ENCODE data around the gene ARAP2. TPM values are rescaled to one million over a fixed set of nuclear protein-coding genes. Genes with fewer than 3 reads are reported as not detected.

The ARAP2 gene
- total RNA-seq, 1 donor from 2014 or later, result 26.0 TPM

DNA sequence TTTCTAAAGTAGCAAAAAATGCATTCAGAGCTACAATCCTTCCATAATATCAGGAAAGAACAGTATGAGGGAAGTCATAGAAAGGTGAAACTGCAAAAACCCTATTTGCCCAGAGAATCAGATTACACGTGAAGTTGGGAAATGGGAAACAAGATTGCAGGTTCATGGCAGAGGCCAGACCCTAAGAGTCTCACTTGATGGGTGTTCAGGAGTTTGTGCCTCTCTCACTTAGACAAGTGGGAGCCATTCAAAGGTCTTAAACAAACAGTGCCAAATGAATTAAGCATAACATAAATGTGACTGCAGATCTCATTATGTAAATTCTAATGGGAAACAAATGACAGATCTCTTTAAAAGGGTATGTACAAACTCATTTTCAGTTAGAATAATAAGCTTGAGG lies 91.6 kb downstream of the ARAP2 start:
- DNase-seq (ENCODE audit: low spot score) (no peak), ATAC-seq (no peak)
- intact Hi-C loops (cut with DNase I), result no loop called here

DNA sequence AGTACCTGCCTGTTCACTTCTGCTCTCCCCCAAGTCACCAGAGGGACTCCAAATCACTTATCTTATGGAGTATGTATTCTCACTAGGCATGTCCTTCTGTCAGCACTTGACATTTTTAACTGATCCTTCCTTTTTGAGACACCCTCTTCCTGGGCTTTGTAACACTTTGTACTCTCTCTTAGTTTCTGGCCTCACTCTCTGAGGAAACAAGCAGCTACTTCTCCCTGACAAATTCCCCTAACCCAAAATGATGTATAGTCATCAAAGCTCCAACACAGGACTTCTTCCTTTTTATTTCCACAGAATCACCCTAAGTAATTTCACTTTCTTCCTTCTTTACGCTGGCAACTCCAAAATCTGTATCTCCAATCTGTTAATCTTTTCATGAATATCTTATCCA lies 101.8 kb downstream of the ARAP2 start:
- ATAC-seq (no peak), DNase-seq (ENCODE audit: low spot score) (no peak)
- intact Hi-C loops (cut with DNase I), result no loop called here

DNA sequence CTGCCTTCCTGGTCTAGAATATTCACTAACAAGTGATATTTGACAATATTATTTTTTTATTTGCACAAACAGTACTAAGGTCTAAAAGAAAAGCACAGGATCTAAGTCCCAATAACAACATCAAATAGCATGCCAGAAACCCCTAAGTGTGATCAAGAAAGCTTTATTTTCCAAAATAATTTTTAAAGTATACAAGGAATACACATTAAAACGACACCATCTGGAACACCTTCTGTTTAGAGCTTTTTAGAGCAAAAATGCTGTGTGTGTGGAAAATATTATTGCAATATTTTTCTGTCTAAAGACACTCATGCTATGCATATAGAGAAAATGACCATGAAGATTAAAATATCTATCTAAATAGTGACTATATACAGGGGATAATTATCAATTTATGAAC lies 103.1 kb downstream of the ARAP2 start:
- no peak for ATAC-seq
- no peak for DNase-seq (ENCODE audit: low spot score)
- intact Hi-C loops (cut with DNase I), result no loop called here

DNA sequence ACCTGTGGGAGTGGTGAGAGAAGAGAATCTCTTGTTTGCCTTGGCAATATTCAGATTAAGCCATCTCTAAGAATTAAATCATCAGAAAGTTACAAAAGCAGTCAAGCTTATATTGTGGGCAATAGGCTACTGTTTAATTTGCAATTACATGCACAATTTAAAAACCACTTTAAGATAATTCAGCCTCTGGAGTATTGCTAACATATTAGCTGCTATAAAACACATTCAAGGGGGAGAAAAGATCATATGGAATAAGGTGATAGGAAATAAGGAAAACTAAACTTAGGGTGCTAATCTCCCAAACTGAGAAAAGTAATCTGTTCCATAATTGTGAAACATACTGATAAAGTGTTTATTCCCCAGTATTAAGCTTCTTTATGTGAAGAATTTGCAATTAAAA lies 103.9 kb downstream of the ARAP2 start:
- no peak for ATAC-seq
- intact Hi-C loops (cut with DNase I), result no loop called here
- no peak for DNase-seq (ENCODE audit: low spot score)

DNA sequence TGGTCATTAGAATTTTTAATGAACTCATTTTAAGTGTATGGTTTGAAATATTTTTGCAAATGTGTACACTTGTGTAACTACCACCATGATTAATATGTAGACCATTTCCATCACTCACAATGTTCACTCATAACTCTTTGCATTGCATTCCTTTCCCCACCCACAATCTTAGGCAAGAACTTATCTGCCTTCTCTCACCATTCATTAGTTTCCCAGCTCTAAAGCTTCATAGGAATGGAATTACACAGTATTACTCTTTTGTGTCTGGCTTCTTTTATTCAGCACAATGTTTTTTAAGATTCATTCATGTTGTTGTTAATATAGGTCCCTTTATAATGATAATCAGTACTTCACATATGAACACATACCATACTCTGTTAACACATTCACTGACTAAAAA lies 106.1 kb downstream of the ARAP2 start:
- intact Hi-C loops (cut with DNase I), result no loop called here
- DNase-seq (ENCODE audit: low spot score), result no peak
- no peak for ATAC-seq

DNA sequence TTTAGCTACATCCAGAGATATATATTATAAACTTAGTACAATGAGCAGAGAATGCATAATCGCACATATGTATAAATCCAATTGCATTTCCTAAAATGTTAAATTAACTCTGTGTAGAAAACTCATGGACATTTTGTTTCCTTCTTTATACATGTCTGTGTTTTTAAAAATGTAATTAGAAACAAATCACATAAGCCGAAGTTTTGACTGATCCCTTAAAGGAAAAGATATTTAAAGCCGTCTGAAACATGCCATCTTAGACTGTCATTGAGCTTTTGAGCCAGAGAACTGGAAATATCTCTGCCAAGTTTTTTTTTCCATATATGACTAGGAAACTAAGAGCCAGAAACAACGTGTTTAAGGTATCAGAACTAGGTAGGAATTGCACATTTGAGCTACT lies 107.0 kb downstream of the ARAP2 start:
- DNase-seq (ENCODE audit: low spot score) (no peak), ATAC-seq (no peak)
- intact Hi-C loops (cut with DNase I), result no loop called here

DNA sequence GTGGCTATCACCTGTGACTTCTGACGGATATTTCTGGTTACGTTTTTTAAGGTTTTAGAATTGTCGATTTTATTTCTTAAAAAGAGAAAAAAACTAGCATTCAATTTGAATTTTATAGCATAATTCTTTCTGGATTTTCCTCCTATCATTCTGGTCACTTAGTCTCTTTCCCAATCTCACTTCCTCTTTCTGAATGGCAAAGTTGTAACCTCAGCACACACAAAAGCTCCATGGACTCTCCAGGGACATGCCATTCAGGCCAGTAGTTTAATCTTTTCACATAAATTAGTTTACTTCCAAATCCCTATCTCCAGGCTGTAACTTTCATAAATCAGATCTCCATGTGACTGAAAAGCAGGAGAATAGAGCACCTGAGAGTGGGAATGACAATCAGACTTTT lies 110.7 kb downstream of the ARAP2 start:
- ATAC-seq, result no peak
- intact Hi-C loops (cut with DNase I), result no loop called here

DNA sequence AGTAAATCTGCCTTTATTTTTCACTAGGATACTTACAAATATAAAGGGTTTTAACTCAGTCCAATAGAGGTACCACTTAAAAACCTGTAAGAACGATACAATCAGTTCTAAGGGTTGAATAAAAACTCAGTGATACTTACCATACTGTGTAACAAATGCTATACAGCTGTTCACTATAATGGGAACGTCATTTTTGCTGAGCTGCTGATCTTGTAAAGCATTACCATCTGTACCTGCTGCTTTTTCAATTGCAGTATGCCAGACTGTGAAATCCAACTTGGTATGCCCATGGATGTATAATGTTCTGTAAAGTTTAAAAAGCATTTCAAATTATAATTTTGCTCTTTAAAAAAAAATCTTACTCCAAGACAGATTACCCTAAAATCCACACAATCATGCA lies 111.2 kb downstream of the ARAP2 start:
- DNase-seq (ENCODE audit: low spot score) (no peak), ATAC-seq (no peak)
- intact Hi-C loops (cut with DNase I), result no loop called here

More for the DNA sequence above, 110.7 kb downstream of the ARAP2 start:
- no peak for DNase-seq (ENCODE audit: low spot score)

DNA sequence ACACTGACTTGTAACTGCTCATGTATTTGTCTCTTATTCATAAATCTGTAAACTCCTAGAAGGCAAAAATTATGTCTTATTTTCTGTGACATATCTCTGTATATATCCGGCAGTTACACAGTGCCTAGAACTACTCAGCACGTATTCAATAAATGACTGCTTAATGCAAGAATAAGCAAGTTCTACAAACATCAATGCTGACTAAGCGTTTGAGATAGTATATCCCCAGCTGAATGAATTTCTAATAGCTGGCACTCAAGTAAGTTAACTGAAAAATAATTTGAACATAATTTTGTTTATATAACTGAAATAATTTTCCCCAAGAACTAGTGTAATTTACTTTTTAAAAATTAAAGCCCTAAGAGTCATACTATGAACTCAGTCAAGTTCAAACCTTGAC lies 113.7 kb downstream of the ARAP2 start:
- intact Hi-C loops (cut with DNase I), result no loop called here
- DNase-seq (ENCODE audit: low spot score) (no peak), ATAC-seq (no peak)

DNA sequence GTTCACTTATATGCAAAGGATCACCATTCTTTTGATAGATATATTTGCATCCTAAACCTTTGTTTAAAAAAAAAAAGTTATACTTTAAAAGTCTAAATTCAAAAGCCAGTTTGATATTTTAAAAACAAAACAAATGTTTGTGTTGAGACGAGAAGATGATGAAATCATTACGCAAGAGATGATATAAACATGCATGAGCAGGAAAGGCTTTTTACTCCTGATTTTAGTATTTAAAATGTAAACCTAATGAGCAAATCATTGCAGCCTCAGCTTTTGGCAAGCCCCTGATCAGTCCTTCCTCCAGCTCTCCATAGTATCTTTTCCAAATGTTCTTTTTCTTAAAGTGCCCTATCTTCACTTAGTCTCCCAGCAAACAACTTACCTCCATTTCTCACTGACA lies 115.6 kb downstream of the ARAP2 start:
- no peak for ATAC-seq
- DNase-seq (ENCODE audit: low spot score), result no peak
- intact Hi-C loops (cut with DNase I), result no loop called here

DNA sequence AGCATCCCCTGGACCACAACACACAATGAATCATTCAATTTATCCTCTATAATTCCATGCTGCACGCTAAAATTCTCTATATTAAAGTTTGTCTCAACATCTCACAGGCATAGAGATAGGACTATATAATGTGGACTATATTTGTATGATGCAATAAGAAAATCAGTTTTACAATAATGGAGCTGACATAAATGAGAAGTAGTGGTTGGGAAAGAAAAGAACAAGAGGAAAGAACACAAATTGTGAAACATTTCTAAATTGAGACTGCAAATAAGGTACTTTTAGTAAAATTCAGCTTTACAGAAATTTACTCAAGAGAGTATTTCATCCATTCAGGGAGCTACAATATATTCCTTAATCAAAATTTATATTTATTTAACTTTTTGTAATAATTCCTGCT lies 120.4 kb downstream of the ARAP2 start:
- DNase-seq (ENCODE audit: low spot score) (no peak), ATAC-seq (no peak)
- intact Hi-C loops (cut with DNase I), result no loop called here

DNA sequence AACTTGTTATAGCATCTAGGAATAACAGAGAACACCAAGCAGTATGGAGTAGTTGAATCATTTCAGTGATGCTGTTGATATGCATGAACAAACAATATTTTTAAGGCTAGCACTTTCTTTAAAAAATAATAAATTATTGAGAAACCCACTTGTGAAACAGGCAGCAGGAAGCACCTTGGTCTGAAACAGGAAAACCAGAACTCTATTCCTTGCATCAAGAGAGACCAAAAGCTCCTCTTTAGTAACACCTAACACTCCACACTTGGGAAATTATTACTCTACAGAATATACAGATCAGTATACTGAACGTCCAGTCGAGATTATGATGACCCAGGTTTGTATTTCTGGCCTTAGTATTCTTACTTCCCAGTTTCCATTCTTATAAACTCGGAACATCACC lies 129.0 kb downstream of the ARAP2 start:
- intact Hi-C loops (cut with DNase I), result no loop called here
- DNase-seq (ENCODE audit: low spot score), result no peak

DNA sequence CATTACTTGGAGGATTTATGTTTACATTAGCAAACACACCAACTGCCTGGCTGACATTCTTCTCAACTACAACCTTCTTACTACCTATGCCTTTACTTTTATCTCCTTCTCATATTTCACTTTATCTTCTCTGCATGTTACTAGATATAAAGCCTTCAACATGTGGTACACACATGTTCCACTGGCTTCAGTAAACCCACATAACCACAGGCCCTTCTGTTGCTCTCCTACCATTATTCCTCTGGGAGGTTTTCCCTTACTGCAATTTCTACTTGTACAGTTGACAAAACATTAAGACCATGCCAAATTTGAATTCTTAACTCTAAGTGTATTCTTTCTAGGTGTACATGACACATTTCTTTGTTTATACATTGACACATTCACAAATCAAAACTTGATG lies 133.1 kb downstream of the ARAP2 start:
- ATAC-seq (no peak), DNase-seq (ENCODE audit: low spot score) (no peak)

More for the DNA sequence above, 129.0 kb downstream of the ARAP2 start:
- no peak for ATAC-seq

DNA sequence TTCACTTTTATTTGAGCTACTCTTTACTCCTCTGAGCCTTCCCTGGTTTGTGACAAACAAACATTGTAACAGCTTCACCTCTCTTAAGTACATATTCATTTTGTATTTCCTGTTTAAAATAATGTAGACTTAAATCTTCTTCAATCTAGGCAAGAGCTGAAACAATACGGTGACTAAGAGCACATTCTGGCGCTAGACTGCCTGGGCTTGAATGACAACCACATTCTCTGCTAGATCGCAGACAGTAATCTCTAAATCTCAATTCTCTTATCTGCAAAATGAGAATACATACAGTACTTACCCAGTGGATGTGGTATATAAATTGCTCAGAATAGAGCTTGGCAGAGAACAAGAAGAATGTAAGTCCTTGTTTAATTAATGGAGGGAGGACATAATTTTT lies 144.8 kb downstream of the ARAP2 start:
- ATAC-seq (no peak), DNase-seq (ENCODE audit: low spot score) (no peak)
- intact Hi-C loops (cut with DNase I), result no loop called here

More for the DNA sequence above, 133.1 kb downstream of the ARAP2 start:
- intact Hi-C loops (cut with DNase I), result no loop called here

DNA sequence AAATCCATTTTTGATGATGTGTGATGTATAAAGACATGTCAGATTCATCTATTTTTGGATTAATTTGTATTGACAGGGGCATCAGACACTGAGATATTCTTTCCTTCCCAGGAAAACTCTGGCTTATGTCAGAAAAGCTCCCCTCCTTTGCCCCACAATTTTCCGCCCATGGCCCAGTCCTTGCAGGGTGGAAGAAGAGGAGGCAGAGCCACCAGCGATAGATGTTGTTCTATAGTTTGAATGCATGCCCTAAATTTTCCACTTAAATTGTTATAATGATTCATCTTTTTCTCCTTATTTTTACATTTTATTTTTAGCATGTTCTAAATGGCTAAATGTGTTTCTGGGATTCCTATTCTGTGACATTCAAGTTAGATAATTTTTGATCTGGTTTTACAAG lies 149.3 kb downstream of the ARAP2 start:
- no peak for DNase-seq (ENCODE audit: low spot score)
- ATAC-seq, result no peak
- intact Hi-C loops (cut with DNase I), result no loop called here

DNA sequence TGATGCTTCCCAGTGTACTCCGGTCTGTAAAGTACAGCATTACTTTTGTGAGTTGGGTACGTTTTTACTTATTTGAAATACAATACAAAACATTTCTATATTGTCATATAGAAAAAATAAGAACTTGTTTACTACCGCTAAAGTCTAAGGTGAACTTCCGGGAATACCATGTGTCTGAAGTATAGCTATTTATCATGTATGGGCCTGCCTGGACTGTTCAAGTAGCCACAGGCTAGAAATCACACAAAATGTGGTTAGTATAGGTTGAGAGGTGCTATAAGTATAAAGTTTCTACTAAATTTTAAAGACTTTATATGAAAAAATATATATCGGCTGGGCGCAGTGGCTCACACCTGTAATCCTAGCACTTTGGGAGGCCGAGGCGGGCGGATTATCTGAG lies 152.3 kb downstream of the ARAP2 start:
- no peak for DNase-seq (ENCODE audit: low spot score)
- intact Hi-C loops (cut with DNase I), result no loop called here
- no peak for ATAC-seq

DNA sequence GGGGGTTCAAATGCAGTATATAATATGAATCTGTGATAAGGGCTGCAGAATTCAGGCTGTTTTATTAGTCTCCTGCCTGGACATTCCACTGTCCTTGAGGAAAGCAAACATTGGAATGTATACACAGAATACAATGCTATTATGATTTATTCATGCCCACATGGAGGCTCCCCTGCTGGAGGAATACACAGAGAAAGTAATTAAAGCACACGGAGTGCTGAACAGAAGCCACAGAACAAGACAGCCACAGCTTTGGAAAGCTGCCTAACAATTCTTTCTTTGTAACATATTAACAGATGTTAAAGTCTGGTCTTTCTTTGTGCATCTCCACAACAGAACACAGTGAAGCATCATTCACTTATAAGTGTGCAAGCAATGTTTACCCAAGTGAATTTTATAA lies 155.8 kb downstream of the ARAP2 start:
- ATAC-seq, result no peak
- no peak for DNase-seq (ENCODE audit: low spot score)
- intact Hi-C loops (cut with DNase I), result no loop called here

DNA sequence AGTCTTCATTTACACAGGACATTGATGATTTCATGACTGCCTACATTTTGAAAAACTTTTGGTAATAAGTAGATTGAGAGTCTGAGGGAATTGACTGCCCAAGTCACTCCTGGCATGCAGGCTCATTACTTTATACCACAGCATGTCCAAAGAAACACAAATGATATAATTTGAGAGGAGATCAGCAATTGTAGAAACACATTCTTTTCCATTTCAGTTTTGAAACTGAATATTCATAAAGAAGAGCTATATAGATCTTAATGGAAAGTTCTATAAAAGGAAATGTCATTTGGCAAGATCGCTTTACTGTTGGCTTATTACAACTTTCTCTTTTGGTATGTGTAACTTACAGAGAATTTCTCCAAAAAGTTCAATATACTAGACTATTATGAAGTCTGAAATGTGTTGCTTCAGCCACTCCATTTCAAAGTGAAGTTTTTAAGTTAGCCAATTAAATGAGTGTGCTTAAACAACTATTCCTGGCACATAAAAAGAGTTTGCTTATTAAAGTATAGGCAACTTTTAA lies 158.0 kb downstream of the ARAP2 start:
- DNase-seq (ENCODE audit: low spot score), result no peak
- ATAC-seq, result no peak
- intact Hi-C loops (cut with DNase I), result no loop called here

DNA sequence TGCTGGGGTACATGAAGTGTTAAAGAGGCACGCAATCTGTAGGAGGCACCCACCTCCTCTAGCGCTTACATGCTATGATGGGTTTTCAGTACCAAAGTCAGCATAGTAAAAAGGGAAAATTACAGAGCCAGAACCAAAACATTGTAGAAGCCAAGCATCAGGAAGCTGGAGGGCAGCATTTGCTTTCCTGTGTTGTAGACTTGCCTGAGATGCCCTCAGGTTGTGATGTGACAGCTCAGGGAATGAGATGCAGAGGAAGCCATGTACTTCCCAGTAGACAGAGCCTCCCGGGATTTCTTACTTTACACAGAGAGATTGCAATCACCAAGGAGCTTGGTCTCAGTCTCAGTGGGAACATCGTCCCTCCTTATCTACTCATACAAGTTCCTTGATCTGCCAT lies 161.5 kb downstream of the ARAP2 start:
- no peak for DNase-seq (ENCODE audit: low spot score)
- ATAC-seq, result no peak
- intact Hi-C loops (cut with DNase I), result no loop called here

DNA sequence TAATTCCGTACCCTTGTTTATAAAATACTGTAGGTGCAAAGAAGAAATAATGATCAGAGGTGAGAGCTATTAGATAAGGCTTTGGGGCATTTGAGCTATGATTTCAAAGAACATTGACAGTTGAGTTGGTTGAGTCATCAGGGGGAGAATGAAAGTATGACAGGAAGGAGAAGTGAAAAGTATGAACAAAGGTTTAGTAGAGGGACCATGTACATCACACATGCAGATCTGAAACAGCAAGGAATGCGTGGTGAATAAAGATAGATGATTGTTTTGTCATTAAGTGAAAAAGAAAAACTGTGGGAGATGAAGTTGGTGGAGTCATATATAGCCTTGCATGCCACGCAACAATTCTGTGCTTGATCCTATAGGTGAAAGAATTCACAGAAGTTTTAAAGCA lies 163.1 kb downstream of the ARAP2 start:
- DNase-seq (ENCODE audit: low spot score) (no peak), ATAC-seq (no peak)
- intact Hi-C loops (cut with DNase I), result no loop called here

DNA sequence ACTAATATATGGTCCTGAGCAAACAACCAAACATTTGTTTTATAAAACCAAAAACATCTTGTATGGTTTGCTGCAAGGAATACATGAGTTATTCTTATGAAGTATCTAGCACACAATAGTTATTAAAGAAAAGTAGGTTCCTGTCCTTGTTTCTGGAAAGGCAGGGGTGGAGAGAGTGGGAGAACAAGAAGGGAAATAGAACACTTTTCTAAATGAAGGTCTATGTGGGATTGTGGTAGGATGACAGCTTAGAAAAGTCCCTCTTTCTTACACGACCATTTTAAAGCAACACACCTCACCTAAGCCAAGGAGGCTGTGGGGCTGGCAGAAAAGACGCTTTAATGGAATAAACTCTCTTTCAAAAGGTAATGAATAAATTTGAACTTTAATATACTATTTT lies 164.6 kb downstream of the ARAP2 start:
- no peak for DNase-seq (ENCODE audit: low spot score)
- ATAC-seq, result no peak
- intact Hi-C loops (cut with DNase I), result no loop called here

DNA sequence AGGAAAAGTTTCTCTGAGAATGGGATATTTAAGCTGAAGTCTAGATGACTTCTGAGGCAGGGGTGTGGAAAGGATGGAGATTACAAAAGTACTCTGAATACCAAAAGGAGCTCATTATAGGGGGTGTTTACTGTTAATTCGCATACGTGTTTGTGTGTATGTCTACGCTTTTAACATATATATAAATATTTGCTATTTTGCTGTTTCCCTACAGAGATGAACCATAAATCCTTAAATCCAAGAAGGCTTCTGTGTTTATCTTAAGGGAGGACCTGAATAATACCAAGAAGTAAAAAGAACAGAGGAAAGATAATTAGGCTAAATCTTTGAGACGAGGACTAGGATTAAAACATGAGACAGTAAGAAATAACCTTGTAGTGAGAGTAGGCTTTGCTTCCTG lies 166.0 kb downstream of the ARAP2 start:
- DNase-seq (ENCODE audit: low spot score), result no peak
- intact Hi-C loops (cut with DNase I), result no loop called here
- ATAC-seq, result no peak
